ENCODE data around the gene TEX26.

TEX26 gene

GRCh38 chr13:30932481-30933353, at the start of gene TEX26:
Gene TEX26 (plus strand): TSS chr13:30932656. CDS start chr13:30932716, 60 bp downstream.
- peak; percentile 20 for DNase-seq

GRCh38 chr13:30882996-30883766, 49.3 kb upstream of the TEX26 start:
- no peak for DNase-seq

DNA sequence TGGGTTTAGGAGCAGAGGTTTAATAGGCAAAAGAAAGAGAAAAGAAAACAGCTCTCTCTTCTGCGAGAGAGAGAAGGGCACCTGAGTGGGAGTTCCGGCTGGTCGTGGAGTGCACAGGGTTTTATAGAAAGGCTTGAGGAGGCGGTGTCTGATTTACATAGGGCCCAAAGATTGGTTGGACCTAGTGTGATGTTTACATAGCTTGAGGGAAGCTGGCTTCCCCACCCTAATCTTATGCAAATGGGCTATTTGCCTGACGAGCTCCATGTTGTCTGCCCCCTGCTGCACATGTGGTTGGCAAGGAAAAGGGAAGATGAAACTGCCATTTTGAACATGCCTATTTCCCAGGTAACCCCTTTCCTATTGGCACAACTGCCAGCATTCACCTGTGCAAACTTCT, 47.9 kb upstream of the TEX26 start:
- no peak for DNase-seq

DNA sequence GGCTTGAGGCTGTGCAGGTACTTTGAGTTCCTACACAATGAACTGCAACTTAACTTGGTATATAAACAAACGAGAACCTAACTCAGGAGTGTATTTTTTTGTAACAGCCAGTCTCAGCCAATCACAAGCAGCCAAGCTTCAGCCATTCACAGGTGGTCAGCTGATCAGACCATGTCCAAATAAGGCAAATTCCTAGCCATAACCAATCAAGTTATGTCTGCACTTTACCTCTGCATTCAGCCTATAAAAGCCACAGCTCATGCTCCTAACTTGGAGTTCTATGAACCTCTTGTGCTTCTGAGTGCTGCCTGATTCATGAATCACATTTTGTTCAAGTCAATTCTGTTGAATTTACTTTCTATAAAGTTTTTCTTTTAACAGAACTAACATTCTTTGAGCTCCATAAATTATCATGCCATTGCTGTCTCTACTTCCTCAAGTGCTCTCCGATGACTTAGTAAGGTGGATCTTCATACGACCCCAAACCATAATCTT, 43.2 kb upstream of the TEX26 start:
- no peak for DNase-seq

- DNase-seq: peak; percentile 54
These were observed 39.5 kb upstream of the TEX26 start for GRCh38 chr13:30892966-30893365.

- peak; percentile 93 for DNase-seq
These were observed 36.7 kb upstream of the TEX26 start for GRCh38 chr13:30895773-30896172.

- no peak for DNase-seq
These were observed 34.4 kb upstream of the TEX26 start for GRCh38 chr13:30898070-30898469.

DNA sequence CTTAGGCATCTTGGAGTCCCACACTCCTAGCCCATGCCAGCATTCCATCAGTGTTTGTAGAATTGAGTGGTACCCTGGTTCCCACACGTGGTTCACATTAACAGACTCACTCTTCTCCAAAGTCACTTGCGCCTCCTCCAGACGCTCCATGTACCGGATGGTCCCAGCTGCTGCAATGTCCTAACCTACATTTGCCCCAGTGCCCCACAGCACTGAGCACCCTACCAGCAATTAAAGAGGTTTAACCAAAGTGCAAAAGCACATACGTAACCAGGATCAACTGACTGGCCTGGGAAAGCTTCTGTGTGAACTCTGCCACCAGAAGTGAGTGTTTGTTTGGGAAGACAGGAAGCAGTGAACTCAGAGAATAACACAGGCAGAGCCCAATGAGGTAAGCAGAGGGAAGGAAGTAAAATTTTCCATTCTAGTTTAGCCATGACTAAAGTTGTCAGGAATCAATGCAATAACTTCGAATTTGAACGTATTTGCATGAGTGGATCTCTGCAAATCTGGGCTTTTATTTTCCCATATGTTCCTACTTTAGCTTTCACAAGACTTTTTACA, 33.7 kb upstream of the TEX26 start:
- DNase-seq: peak; percentile 91

DNA sequence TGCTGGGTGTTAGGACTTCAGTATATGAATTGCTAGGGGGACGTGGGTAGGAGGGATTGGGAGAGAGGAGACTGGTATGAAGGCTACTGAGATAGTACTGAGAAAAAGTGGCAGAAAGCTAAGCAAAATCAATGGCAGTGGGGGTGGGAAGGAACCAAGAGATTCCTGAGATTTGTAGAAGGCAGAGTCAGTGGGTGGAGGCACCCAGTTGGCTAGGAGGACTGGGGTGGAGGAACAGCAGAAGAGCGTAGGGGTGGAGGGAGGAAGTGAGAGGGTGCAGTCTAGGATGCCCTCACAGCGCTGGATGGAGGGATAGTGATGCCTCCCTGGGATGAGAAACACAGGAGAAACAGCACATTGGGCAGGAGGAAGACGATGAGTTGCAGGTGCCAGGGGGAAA, 32.0 kb upstream of the TEX26 start:
- no peak for DNase-seq

DNA sequence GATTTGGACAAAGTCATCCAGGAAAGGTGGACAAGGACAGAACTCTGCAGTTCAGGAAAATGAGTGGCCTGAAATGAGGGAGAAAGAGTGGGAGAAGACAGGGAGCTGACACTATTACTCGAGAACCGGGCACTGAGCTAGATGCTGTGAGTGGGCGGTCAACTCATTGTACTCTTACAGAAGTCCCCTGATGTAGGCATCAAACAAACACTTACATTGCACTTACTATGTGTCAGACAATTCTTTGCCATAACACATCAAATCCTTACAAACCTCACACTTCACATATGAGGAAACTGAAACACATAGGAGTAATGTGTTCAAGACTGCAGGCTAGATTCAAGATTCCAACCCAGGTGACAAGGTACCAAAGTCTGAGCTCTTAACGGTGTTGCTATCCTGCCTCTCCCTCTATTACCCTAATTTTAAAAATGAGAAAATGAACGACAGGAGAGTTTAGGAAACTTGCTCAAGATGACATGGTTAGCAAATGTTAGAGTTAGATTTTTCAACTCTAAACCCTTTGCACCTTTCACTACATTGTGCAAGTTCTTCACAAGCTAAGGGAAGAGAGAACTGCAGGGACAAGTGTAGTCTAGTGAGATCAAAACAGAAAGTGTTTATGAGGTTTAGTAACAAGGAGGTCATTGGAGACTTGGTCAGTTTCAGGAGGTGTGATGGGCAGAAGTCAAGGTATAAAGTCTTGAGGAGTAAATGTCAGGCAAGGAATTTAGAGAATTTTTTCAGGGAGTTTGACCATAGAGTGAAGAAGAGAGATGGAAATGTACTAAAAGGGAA, 31.3 kb upstream of the TEX26 start:
- DNase-seq: no peak

GRCh38 chr13:30904043-30904442, 28.4 kb upstream of the TEX26 start:
- no peak for DNase-seq

GRCh38 chr13:30905932-30906383, 26.5 kb upstream of the TEX26 start, which contains the start of gene MEDAG:
Gene MEDAG (plus strand): TSS chr13:30906271. CDS start chr13:30906516, 245 bp downstream.
- DNase-seq: peak; percentile 72

DNA sequence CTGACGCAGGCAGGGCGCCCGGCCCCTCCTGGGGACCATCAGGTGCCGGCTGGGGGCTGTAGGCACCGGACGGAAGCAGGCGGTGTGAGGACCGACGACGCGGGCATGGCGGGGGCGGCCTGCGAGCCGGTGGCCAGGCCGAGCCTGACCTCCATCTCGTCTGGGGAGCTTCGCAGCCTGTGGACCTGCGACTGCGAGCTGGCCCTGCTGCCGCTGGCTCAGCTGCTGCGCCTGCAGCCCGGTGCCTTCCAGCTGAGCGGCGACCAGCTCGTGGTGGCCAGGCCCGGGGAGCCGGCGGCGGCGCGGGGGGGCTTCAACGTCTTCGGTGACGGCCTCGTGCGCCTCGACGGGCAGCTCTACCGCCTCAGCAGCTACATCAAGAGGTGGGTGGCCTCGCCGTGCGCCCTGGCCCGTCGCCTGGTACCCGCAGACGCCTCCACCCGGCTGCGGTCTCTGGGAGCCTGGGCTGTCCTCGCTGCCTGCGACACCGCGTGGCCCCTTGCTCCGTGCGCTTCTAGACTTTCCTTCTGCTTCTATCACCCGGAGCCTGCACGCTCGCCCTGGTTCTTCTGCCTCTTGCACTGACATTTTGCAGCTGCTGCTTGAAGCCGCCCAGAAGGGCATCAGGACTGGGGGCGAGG, 25.9 kb upstream of the TEX26 start:
- no peak for DNase-seq

- no peak for DNase-seq
These were observed 25.2 kb upstream of the TEX26 start for GRCh38 chr13:30907121-30907861.

DNA sequence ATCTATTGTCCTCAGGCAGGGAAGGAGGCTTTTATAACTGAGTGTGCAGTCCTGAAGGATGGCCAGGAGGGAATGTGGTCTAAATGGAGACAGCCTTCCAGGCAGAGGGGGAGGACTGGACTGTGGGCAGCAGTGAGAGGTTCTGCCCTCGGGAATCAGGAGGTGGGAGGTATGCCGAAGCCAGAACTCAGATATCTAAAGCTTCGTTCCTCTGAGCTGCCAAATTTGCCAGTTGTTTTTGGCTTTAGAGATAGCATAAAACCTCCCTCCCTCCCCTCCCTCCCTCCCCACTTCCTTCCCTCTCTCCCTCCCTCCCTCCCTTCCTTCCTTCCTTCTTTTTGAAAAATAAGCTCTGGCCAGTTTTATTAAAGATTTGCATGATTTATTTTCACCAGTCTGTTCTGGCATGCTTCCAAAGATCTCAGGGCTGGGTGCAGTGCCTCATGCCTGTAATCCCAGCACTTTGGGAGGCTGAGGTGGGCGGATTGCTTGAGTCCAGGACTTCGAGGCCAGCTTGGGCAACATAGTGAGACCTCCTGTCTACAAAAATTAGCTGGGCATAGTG, 24.0 kb upstream of the TEX26 start:
- peak; percentile 48 for DNase-seq

DNA sequence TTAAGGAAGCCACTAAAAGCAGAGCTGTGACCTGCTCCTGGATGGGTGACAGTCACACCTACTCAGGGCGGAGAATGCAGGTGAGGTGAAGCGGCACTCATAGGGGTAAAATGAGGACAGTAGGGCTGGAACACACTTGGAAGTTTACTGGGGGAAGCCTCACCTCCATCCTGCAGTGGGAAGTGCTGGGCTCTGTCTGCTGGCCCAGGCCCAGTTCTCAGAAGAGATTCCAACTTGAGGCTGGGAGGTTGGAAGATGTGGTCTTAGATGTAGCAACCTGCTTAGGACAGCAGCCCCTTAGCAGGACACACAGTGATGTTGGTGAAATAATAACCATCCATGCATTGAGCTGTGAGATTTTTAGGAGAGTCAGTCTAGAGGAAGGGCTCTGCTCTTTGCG, 21.8 kb upstream of the TEX26 start:
- no peak for DNase-seq

- DNase-seq: no peak
These were observed 16.5 kb upstream of the TEX26 start for GRCh38 chr13:30915691-30916541.

GRCh38 chr13:30916991-30917390, 15.5 kb upstream of the TEX26 start:
- no peak for DNase-seq

GRCh38 chr13:30918662-30919405, 13.6 kb upstream of the TEX26 start:
- no peak for DNase-seq

Measured in fibroblast of skin of right quadriceps (primary cell).